LNCaP clone FGC (cell line): ENCODE results near the gene AVEN.
"Not testable (repeated sequence)": the region's sequence is repeated elsewhere in the genome, so short reads cannot be mapped to it uniquely, and the experiment has no call there.

ENCODE experiments used
- DNase-seq: peaks from one replicate; pipeline ENCODE4 v3.0.0-alpha.2; 2011; ENCODE audit warnings: low read depth
- H3K4me3 ChIP-seq: 2 replicates; pipeline ENCODE4 v1.5.1; 2011; ENCODE audit warnings: mild to moderate bottlenecking, low read depth, low read length, control low read depth
- TF ChIP-seq, protein P1 (sequence below): IDR thresholded peaks from 2 replicates; pipeline ENCODE4 v1.5.1; 2012; ENCODE audit warnings: mild to moderate bottlenecking; ENCODE audit not compliant: control insufficient read depth, insufficient read depth; ENCODE audit errors: extremely low read depth

Gene AVEN

DNA sequence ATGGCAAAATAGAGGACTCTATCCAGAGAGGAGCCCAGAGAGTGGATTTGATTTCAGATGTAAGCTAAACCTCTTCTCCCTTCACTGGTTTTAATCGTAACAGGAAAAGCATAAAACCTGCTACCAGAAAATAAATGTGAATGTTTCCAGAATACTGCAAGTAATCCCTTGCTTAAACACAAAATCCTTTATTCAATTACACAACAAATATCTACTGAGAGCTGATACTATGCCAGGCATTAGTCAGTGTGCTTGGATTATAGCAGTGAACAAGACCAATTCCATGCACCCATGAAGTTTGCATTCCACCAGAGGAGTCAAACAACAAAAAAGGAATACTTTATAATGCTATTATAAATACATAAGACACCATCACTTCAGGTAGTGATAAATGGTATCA lies 15.1 kb downstream of the AVEN start:
- TF ChIP-seq, protein P1, sequence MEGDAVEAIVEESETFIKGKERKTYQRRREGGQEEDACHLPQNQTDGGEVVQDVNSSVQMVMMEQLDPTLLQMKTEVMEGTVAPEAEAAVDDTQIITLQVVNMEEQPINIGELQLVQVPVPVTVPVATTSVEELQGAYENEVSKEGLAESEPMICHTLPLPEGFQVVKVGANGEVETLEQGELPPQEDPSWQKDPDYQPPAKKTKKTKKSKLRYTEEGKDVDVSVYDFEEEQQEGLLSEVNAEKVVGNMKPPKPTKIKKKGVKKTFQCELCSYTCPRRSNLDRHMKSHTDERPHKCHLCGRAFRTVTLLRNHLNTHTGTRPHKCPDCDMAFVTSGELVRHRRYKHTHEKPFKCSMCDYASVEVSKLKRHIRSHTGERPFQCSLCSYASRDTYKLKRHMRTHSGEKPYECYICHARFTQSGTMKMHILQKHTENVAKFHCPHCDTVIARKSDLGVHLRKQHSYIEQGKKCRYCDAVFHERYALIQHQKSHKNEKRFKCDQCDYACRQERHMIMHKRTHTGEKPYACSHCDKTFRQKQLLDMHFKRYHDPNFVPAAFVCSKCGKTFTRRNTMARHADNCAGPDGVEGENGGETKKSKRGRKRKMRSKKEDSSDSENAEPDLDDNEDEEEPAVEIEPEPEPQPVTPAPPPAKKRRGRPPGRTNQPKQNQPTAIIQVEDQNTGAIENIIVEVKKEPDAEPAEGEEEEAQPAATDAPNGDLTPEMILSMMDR, result no peak
- H3K4me3 ChIP-seq, result no peak overlapping the region
- DNase-seq, result no peak

DNA sequence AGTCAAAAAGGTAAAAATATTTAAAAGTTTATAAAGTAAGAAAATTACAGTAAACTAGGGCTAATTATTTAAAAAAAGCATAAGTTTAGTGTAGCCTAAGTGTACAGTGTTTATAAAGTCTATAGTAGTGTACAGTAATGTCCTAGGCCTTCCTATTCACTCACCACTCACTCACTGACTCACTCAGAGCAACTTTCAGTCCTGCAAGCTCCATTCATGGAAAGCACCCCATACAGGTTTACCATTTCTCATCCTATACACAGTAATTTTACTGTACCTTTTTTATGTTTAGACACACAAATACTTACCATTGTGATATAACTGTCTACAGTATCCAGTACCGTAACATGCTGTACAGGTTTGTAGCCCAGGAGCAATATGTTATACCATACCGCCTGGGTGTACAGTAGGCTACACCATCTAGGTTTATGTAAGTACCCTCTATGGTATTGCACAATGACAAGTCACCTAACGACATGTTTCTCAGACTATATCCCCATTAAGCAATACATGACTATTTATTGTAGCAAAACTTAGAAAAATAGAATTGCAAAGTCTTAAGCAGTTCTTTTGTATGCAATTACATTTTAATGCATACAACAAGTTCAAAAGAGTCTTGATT lies 19.5 kb downstream of the AVEN start:
- TF ChIP-seq, protein P1, result no peak
- no peak overlapping the region for H3K4me3 ChIP-seq
- DNase-seq, result no peak

DNA sequence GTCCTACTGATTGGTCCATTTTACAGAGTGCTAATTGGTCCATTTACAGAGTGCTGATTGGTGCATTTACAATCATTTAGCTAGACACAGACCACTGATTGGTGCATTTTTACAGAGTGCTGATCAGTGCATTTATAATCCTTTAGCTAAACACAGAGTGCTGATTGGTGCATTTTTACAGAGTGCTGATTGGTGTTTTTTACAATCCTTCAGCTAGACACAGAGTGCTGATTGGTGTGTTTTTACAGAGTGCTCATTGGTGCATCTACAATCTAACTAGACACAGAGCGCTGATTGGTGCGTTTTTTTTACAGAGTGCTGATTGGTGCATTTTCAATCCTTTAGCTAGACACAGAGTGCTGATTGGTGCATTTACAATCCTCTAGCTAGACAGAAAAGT lies 20.3 kb downstream of the AVEN start:
- not testable (repeated sequence) for DNase-seq, H3K4me3 ChIP-seq

DNA sequence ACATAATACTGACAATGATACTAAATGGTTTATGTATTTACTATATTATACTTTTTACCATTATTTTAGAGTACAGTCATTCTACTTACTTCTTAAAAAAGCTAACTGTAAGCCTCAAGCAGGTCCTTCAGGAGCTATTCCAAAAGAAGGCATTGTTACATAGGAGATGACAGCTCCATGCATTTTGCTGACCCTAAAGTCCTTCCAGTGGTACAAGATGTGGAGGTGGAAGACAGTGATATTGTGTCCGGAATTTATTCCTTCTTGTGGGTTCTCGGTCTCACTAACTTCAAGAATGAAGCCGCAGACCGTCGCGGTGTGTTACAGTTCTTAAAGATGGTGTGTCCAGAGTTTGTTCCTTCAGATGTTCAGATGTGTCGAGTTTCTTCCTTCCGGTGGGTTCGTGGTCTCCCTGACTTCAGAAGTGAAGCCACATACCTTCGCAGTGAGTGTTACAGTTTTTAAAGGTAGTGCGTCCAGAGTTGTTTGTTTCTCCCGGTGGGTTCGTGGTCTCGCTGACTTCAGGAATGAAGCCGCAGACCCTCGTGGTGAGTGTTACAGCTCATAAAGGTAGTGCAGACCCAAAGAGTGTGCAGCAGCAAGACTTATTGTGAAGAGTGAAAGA lies 20.9 kb downstream of the AVEN start:
- no peak overlapping the region for H3K4me3 ChIP-seq
- DNase-seq, result no peak
- TF ChIP-seq, protein P1, result no peak

DNA sequence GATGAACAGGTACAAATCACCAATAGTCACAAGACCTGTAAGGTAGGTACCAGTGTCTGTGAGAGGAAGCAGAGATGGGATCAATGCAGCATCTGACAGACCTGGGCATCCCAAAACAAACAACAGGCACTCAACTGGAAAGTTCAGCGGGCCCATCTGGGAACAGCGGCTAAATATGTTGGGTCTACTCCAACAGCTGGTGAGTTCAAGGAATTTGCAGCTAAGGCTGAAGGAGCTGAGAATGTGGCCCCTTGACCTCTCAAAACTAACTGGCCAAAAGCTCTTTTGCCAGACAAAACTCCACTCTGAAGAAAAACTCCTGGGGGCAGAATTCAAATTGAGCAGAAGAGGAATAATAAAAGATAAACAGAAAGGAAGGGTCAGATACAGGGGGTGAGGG lies 24.4 kb downstream of the AVEN start:
- no peak for DNase-seq
- TF ChIP-seq, protein P1, result no peak

DNA sequence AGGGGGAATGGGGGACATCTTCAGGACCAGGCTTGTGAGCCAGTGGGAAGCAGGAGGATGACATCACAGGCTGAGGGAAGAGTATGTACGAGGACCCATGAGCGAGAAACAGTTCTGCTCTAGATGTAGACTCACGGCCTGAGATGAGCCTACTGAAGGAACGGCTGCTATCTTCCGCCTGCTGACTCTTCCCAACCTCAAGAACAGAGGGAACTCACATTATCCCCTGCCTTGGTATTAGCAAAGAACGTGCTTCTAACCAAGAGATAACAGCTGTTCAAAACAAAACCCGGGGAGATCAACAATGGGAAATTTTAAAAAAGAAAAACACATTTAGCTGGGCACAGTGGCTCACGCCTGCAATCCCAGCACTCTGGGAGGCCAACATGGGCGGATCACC lies 25.3 kb downstream of the AVEN start:
- TF ChIP-seq, protein P1, result no peak
- DNase-seq, result no peak

More for the DNA sequence above, 24.4 kb downstream of the AVEN start:
- H3K4me3 ChIP-seq, result no peak overlapping the region

DNA sequence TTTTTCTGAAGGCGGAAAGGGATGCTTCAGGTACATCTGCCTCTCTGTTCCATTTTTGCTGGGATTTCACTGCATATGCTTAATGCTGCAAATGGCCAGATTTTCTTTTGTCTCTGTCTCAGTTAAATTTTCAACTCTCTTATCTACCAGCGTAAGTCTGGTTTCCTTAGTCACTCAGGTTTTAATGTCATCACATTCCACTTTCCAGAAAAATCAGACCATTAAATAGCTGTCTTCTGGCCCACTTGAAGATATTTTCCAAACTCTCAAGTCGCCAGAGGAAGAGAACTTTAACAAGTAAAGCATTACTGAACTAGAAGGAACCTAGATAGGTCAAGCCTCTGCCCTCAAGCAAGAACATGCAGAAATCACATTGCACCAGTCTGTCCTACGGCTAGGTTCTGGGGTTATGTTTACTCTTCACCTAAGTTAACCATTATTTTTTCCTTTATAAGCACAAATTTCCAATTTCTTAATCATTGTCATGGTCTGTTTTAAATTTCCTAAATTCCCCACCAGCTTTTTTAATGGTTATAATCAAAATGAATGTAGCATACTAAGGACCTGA lies 26.5 kb downstream of the AVEN start:
- TF ChIP-seq, protein P1, result no peak
- DNase-seq, result no peak
- H3K4me3 ChIP-seq, result no peak overlapping the region

More for the DNA sequence above, 25.3 kb downstream of the AVEN start:
- H3K4me3 ChIP-seq, result no peak overlapping the region
